ENCODE results near the gene FSTL4.

DNA sequence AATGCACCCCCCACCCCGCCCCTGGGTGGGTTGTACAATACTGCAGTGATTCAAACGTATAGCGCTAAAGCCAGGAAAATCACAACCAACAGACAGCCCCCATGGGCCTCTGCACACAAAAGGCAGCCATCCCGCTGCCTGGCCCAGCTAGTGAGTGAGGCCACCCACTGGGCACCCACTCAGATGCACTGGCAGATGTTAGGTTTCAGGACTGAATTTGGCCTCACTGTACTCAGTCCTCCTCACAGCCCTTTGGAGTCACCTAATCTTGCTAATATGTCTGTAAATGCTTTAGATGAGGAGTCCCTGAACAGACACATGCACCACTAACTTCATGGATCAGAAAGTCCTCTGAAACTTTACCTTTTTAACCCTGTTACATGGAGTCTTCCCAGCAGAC, 87.7 kb downstream of the FSTL4 start:
- TF ChIP-seq, protein P1, sequence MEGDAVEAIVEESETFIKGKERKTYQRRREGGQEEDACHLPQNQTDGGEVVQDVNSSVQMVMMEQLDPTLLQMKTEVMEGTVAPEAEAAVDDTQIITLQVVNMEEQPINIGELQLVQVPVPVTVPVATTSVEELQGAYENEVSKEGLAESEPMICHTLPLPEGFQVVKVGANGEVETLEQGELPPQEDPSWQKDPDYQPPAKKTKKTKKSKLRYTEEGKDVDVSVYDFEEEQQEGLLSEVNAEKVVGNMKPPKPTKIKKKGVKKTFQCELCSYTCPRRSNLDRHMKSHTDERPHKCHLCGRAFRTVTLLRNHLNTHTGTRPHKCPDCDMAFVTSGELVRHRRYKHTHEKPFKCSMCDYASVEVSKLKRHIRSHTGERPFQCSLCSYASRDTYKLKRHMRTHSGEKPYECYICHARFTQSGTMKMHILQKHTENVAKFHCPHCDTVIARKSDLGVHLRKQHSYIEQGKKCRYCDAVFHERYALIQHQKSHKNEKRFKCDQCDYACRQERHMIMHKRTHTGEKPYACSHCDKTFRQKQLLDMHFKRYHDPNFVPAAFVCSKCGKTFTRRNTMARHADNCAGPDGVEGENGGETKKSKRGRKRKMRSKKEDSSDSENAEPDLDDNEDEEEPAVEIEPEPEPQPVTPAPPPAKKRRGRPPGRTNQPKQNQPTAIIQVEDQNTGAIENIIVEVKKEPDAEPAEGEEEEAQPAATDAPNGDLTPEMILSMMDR (IDR thresholded peaks at IDR 0.05), result no peak
- TF ChIP-seq POLR2A (IDR thresholded peaks at IDR 0.05), result no peak

Measured in body of pancreas (tissue), 4 donors.